GM12878 (cell line): ENCODE data around the gene IFITM1. TPM values are rescaled to one million over a fixed set of nuclear protein-coding genes. Genes with fewer than 3 reads are reported as not detected.

Experiments used
- ATAC-seq: fragments of 200-7000 bp; cut with Tn5 transposase; 3 replicates; pipeline ENCODE4 v1.9.1; 2020; ENCODE audit warnings: mild to moderate bottlenecking, moderate library complexity
- BruUV-seq: library from RNA; stranded (reverse); fragments of 400-500 nt; replicated peaks from 2 replicates; lab custom pipeline; 2021; lab: Mats Ljungman, UMichigan
- CTCF ChIA-PET: fragments of 300-600 bp; sonication (Branson Sonifier 250); formaldehyde crosslinking; extraction: SDS; loops from one replicate; lab custom pipeline; 2021; ENCODE audit warnings: inconsistent platforms; lab: Yijun Ruan, JAX
- POLR2A ChIA-PET: fragments of 350-600 bp; formaldehyde crosslinking; extraction: SDS; loops from one replicate; lab custom pipeline; 2021; ENCODE audit warnings: inconsistent platforms; lab: Charles Lee
- RAD21 ChIA-PET: fragments of 300-600 bp; sonication (Branson Sonifier 250); formaldehyde crosslinking; loops from one replicate; lab custom pipeline; 2023; ENCODE audit warnings: antibody characterized with exemption; ENCODE audit not compliant: unreplicated experiment; lab: Charles Lee
- SMC1A ChIA-PET: fragments of 300-600 bp; sonication (Branson Sonifier 250); formaldehyde crosslinking; loops from one replicate; lab custom pipeline; 2023; ENCODE audit not compliant: unreplicated experiment, uncharacterized antibody; lab: Charles Lee
- DNase-seq: peaks from one replicate; pipeline ENCODE4 v3.0.0-alpha.2; 2011; ENCODE audit warnings: low read depth, low spot score
- FAIRE-seq: peaks from 3 replicates; lab custom pipeline; 2011; peaks lifted over from hg19 to GRCh38; lab: Jason Lieb, UNC
- H2AFZ ChIP-seq: 2 replicates; pipeline ENCODE4 v1.6.0; 2011; ENCODE audit warnings: low read depth, low read length, control low read depth; ENCODE audit not compliant: control insufficient read depth
- H3K27ac ChIP-seq: 2 replicates; pipeline ENCODE4 v1.5.1; 2011; ENCODE audit warnings: control low read depth; ENCODE audit not compliant: control insufficient read depth, insufficient read depth
- H3K27me3 ChIP-seq, 2 experiments: replicated peaks in 1 of 2; 2 replicates each; pipeline versions ENCODE4 v1.6.0 to v1.6.1; 2011; ENCODE audit warnings: low read length in 1 of 2; ENCODE audit not compliant: control insufficient read depth in 2 of 2, insufficient read depth in 2 of 2
- H3K36me3 ChIP-seq, 2 experiments: 2 replicates each; pipeline ENCODE4 v1.5.1; 2011; ENCODE audit warnings: low read length in 1 of 2; ENCODE audit not compliant: control insufficient read depth in 2 of 2, insufficient read depth in 2 of 2
- H3K4me1 ChIP-seq: 2 replicates; pipeline ENCODE4 v1.6.1; 2011; ENCODE audit warnings: mild to moderate bottlenecking, low read length, moderate library complexity, mixed read lengths; ENCODE audit not compliant: control insufficient read depth, insufficient read depth
- H3K4me2 ChIP-seq: 2 replicates; pipeline ENCODE4 v1.6.0; 2011; ENCODE audit warnings: control low read depth; ENCODE audit not compliant: control insufficient read depth, insufficient read depth
- H3K4me3 ChIP-seq: fragments of 200-600 bp; sonication (generic); 2 replicates; pipeline ENCODE4 v1.5.1; 2016
- H3K79me2 ChIP-seq: 2 replicates; pipeline ENCODE4 v1.6.0; 2011; ENCODE audit warnings: low read length; ENCODE audit not compliant: control insufficient read depth, insufficient read depth
- H3K9ac ChIP-seq: 2 replicates; pipeline ENCODE4 v1.8.0; 2011; ENCODE audit warnings: low read length, control low read depth, mixed read lengths; ENCODE audit not compliant: control insufficient read depth, insufficient read depth
- H3K9me3 ChIP-seq: replicated peaks from 3 replicates; pipeline ENCODE4 v1.5.1; 2011; ENCODE audit warnings: mild to moderate bottlenecking, low read length; ENCODE audit not compliant: control insufficient read depth, insufficient read depth
- H4K20me1 ChIP-seq: 2 replicates; pipeline ENCODE4 v1.6.0; 2011; ENCODE audit not compliant: control insufficient read depth, insufficient read depth
- RFX5 ChIP-seq: IDR thresholded peaks from 2 replicates; pipeline ENCODE4 v1.6.1; 2011; ENCODE audit warnings: low read depth, low read length, improper control_type of control experiment
- TBL1XR1 ChIP-seq: IDR thresholded peaks from 2 replicates; pipeline ENCODE4 v1.6.1; 2012; ENCODE audit warnings: low read depth, low read length, improper control_type of control experiment
- WGBS: methylation state at CpG from one replicate; pipeline ENCODE4 v1.1.6; 2016; ENCODE audit warnings: low lambda C conversion rate; ENCODE audit not compliant: insufficient replicate concordance, insufficient coverage; ENCODE audit errors: missing lambda C conversion rate; 5-methylcytosine and 5-hydroxymethylcytosine counted together
- in situ Hi-C: fragments of 300-500 bp; cut with MboI; formaldehyde crosslinking; loops from 9 replicates; pipeline ENCODE4 v1.14.3; 2018; ENCODE audit warnings: mixed read lengths
- intact Hi-C: fragments of 100-400 bp; cut with micrococcal nuclease; formaldehyde crosslinking; loops from one replicate; pipeline ENCODE4 v1.14.2; 2022; ENCODE audit not compliant: unreplicated experiment
- polyA plus RNA-seq, 11 experiments: library from polyadenylated mRNA; depleted of rRNA in 4 of 11; unstranded in 6 of 11; stranded (reverse) in 5 of 11; fragments of >200 nt; fragmentation: Nextera tagmentation in 4 of 11; fragmentation: Illumina TruSeq in 1 of 11; extraction: Ambion mirVana in 4 of 11; extraction: Trizol in 1 of 11; gene quantifications; 1 replicate in 1 of 11; 2 replicates in 10 of 11; pipeline versions ENCODE4 v1.2.1 to v1.2.3, GENCODE V29; 2011 to 2016; ENCODE audit warnings: inconsistent platforms in 2 of 11, missing spikeins in 2 of 11, low read depth in 1 of 11
- total RNA-seq, 4 experiments: library from RNA; depleted of rRNA in 3 of 4; stranded (reverse); fragments of >200 nt in 3 of 4; fragmentation: Illumina TruSeq in 1 of 4; extraction: Trizol in 1 of 4; gene quantifications; 2 replicates each; pipeline versions ENCODE4 v1.2.1 to v1.2.3, GENCODE V29; 2013 to 2021
- TF ChIP-seq, protein P1 (sequence below): fragments of 450-650 bp; IDR thresholded peaks from 2 replicates; pipeline ENCODE4 v1.6.1; 2017; ENCODE audit warnings: antibody characterized with exemption, mild to moderate bottlenecking, moderate library complexity

Gene IFITM1
- total and polyA plus RNA-seq, 10 of the 15 experiments (the other 5 are each of a cell fraction or from before 2014, with no cell fraction given) = 396 to 2,788 (median 607) TPM

DNA sequence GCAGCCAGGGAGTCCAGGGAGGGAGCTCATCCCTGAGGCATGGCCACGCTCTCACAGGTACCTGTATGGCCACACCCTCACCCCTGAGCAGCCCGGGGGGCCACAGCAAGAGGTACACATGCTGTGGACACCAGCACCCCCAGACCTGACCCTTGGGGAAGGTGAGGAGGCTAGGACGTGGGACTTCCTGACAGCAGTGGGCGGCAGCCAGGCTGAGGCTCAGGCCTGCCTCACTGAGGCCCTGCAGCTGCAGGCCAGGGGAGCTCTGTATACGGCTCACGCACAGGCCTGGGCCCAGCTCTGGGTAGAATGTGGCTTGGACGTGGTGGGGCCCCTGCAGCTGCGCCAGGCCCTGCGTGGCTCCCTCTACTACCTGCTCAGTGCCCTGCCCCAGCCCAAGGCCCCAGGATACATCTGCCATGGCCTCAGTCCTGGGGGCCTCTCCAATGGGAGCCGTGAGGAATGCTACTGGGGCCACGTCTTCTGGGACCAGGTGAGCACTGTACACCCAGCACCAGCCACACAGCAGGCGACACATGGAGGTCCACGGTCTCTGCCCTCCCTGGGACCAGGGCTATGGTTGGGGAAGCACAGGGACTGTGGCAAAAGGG lies 23.1 kb upstream of the IFITM1 start:
- Histone ChIP-seq H3K9ac (no peak overlapping the region), H3K27me3 (peaks cover 1 to 2% of the 10 kb centered on the region in 2 experiments; a peak in 3 of 4 replicates), H2AFZ (no peak overlapping the region), H3K4me3 (no peak overlapping the region), H3K4me1 (peaks cover 8% of the 10 kb centered on the region; the same call in 1 of the 2 replicates), H4K20me1 (no peaks in the 10 kb centered on the region), H3K27ac (no peak overlapping the region), H3K79me2 (no peaks in the 10 kb centered on the region), H3K36me3 (no peaks in the 10 kb centered on the region), H3K9me3 (no peaks in the 10 kb centered on the region), H3K4me2 (no peak overlapping the region)
- DNase-seq (no peak), FAIRE-seq (no peak), ATAC-seq (no peak)
- in situ Hi-C loops (no loop called here), intact Hi-C loops (no loop called here)
- RAD21 ChIA-PET = no interaction called here
- WGBS = 81% methylated on average over 13 of the region's 13 CpGs
- POLR2A ChIA-PET = interaction anchor here (1.2 to 3.5 kb wide), 2 partner anchors 23 to 39 kb away, joined by 3 to 10 read pairs; no protein-coding TSS in a partner anchor
- no TSS peak for BruUV-seq
- SMC1A ChIA-PET = interaction anchor here (1.2 kb wide), 1 partner anchor 40 kb away, joined by 4 read pairs; no protein-coding TSS in a partner anchor
- CTCF ChIA-PET = interaction anchor here (1.7 kb wide), 1 partner anchor 37 kb away, joined by 3 read pairs; no protein-coding TSS in a partner anchor
- no peak for TF ChIP-seq TBL1XR1
- no peak for TF ChIP-seq RFX5

DNA sequence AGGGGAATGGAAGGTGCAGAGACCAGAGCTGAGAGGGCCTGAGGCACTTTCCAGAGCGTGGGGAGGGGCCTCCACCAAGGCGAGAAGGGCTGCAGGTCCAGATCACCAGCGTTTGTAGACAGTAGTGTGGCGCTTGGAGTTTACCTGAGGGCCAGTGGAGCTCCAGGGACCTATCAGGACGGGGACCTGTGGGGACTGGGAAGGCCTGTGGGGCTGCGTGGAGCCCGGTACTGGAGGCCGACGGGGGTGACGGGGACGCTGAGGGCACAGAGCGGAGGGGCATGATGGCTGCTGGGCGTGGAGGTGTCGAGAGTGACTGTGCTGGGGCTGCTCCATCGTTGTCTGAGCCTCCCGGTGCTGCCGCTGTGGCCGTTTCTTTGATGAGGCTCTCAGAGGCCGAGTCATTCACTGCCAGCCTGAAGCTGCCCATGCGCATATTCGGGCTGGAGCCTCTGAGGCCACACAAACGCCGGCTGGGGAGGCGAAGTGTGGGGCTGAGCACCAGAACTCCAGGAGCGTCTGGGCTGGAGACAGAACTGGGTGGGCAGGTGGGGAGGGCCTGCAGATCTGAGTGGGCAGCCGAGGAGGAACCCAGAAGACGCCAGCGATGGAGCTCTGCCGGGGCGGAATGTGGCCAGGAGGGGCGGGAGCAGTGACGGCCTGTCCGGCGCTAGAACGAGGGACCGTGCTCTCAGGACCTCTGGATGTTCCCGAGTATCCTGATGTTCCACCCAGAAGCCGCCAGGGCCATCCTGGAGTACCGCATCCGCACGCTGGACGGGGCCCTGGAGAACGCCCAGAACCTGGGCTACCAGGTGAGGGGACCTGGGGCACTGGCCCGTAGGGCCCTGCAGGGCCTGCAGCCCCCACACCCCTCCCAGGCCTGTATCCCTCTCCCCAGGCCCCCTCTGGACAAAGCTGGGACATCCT lies 22.3 kb upstream of the IFITM1 start:
- peaks cover 8% of the 10 kb centered on the region; the same call in 1 of the 2 replicates for H3K4me1 ChIP-seq
- intact Hi-C loops (no loop called here), in situ Hi-C loops (no loop called here)
- H3K27me3 ChIP-seq = peaks cover 1 to 2% of the 10 kb centered on the region in 2 experiments; a peak in 3 of 4 replicates
- no peak overlapping the region for H3K27ac ChIP-seq
- ChIA-PET CTCF (no interaction called here), RAD21 (no interaction called here), SMC1A (interaction anchor here (1.2 kb wide), 1 partner anchor 41 kb away, joined by 4 read pairs; no protein-coding TSS in a partner anchor)
- DNase-seq (no peak), ATAC-seq (no peak)
- no peaks in the 10 kb centered on the region for H3K79me2 ChIP-seq
- no peak overlapping the region for H2AFZ ChIP-seq
- no peak overlapping the region for H3K9ac ChIP-seq
- H3K9me3 ChIP-seq = no peaks in the 10 kb centered on the region
- BruUV-seq = no TSS peak
- H3K36me3 ChIP-seq = no peaks in the 10 kb centered on the region
- no peak overlapping the region for H3K4me2 ChIP-seq
- H4K20me1 ChIP-seq = no peaks in the 10 kb centered on the region
- TF ChIP-seq, protein P1, sequence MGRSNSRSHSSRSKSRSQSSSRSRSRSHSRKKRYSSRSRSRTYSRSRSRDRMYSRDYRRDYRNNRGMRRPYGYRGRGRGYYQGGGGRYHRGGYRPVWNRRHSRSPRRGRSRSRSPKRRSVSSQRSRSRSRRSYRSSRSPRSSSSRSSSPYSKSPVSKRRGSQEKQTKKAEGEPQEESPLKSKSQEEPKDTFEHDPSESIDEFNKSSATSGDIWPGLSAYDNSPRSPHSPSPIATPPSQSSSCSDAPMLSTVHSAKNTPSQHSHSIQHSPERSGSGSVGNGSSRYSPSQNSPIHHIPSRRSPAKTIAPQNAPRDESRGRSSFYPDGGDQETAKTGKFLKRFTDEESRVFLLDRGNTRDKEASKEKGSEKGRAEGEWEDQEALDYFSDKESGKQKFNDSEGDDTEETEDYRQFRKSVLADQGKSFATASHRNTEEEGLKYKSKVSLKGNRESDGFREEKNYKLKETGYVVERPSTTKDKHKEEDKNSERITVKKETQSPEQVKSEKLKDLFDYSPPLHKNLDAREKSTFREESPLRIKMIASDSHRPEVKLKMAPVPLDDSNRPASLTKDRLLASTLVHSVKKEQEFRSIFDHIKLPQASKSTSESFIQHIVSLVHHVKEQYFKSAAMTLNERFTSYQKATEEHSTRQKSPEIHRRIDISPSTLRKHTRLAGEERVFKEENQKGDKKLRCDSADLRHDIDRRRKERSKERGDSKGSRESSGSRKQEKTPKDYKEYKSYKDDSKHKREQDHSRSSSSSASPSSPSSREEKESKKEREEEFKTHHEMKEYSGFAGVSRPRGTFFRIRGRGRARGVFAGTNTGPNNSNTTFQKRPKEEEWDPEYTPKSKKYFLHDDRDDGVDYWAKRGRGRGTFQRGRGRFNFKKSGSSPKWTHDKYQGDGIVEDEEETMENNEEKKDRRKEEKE = no peak
- TF ChIP-seq, all 136 proteins: peak for 0
- 91% methylated on average over 43 of the region's 44 CpGs for WGBS
- FAIRE-seq = no peak
- no peak overlapping the region for H3K4me3 ChIP-seq
- POLR2A ChIA-PET = no interaction called here
